GM18951 (cell line): Measurements from ENCODE around the gene MYCBP2.

Source experiments
- POLR2A ChIP-seq: IDR thresholded peaks from 4 replicates; pipeline ENCODE4 v1.6.1; 2011; ENCODE audit warnings: mild to moderate bottlenecking; ENCODE audit not compliant: insufficient read length, insufficient read depth; ENCODE audit errors: extremely low read depth
- in situ Hi-C: fragments of 300-500 bp; cut with MboI; formaldehyde crosslinking; loops from one replicate; pipeline ENCODE4 v1.12.0; 2022; ENCODE audit warnings: low sequenced_read_pairs, mixed read lengths, inconsistent platforms; ENCODE audit not compliant: unreplicated experiment

The MYCBP2 gene

DNA sequence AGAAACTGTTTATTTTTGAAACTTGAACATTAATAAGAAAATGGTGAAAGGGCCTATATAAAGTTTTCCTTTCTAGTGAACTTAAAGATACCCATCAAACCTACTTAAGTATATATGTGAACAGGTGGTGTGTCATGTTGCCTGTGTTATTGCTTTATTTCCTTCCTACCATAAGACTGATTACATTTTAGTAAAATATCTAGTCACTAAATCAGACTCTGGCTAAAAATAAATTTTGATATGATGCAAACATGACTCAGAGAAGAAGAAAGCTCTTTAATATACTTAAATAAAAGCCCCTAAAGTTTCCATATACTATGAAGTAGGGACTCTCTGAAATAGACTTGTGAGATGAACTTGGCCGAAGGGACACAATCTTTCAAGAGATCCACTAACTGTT, 264.8 kb downstream of the MYCBP2 start:
- TF ChIP-seq POLR2A = no peak
- in situ Hi-C loops = no loop called here

DNA sequence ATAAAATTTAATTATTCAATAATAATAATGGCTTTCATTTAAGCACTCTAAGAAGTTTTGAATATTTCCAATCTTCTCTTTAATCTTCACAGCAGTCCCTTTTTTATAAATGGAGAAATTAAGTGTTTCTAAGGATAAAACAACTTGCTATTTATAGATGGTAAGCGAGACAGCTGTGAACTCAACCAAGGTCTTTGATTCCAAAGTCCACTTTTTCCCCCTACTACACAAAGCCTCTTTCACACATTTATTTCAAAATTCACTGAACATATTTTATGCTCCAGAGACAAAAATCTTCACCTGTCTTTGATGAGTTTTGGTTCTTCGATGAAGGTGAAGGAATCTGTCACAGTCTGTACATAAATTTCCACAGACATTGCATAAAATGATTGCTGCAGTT, 265.5 kb downstream of the MYCBP2 start:
- in situ Hi-C loops = no loop called here
- TF ChIP-seq POLR2A = no peak

DNA sequence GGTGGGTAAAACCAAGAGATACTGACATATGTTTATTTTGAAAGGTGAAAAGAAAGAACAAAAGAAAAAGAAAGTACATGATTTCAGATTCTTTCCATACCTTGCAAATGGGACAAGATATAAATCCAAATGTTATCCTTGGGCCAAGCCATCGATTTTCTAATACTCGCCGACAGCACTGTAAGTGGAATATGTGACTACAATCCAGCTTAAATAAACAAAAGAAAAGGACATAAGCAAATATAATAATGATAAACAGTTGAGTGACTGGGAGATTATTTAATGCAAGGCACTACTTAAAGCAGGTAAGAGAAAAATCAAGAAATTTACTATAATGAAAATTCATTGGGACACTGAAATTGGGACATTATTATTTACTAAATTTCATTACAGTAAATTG, 270.0 kb downstream of the MYCBP2 start:
- in situ Hi-C loops = no loop called here
- no peak for TF ChIP-seq POLR2A

DNA sequence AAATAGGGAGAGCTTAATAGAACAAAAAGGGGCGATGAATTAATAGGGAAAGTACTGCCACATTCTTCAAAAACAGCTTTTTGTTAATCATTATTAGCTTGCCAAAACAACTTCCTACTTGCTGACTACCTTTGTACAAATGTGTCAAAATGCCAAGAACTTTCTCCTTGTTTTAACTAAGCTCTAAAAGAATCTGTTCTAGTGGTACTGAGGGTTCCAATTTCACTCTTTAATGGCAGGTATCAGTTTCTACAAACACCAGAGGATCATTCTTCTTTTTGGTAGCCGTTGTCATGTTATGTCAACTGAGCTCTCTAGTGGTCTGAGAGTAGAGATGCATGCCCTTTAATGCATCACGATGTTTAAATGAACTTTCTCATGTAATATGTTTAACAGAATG, 270.5 kb downstream of the MYCBP2 start:
- in situ Hi-C loops = no loop called here
- TF ChIP-seq POLR2A = no peak

DNA sequence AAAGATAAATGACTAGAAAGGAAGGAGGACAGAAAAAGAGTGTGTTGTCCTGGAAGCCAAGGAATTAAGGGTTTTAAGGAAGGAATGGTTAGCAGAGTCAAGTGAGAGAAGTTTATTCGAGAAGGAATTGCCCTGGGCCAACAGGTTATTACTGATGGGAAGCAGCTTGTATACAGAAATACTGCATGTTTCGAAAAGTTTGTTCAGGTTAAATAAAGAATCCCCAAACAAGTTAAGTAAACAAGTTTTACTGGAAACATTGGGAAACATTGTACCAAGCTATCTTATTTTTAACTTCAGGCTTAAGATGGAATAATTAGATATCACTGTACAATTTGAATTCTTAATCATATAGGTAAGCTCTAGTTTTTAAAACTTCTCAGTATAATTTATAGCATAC, 271.7 kb downstream of the MYCBP2 start:
- no peak for TF ChIP-seq POLR2A
- in situ Hi-C loops = no loop called here

DNA sequence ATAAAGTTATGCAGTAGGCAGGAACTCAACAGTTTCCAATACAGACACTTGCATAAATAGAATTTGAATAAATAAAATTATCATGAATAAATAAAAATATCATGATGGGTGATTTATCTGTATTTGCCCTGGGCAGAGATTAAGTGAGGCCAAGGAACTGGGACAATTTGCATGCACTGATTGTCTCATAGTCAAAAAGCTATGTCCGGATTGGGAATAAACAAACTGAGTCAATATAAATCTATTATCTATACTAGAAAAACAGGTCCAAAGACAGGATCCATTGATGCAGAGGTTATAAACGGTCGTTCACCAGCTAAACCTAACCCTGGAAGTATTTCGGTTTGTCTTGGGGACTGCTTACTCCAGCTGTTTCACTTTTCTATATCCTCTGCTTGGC, 273.7 kb downstream of the MYCBP2 start:
- in situ Hi-C loops = no loop called here
- TF ChIP-seq POLR2A = no peak

DNA sequence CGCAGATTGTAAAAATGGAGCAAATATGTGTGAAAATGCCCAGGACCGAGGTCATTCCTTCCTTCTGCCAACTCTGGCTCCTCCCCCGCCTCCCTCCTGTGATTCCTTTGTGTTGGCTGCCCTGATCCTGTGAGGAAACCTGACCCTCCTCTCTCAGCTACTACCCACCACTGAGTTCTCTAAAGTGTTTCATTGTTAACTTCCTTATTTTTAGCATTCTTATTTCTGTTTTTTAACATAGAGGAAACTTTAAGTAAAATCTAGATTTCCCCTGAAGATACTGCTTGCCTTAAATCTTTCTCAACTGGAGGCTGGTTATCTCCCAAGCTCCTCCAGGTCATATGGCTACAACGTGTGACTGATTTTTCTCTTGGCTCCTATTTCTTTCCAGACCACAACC, 278.2 kb downstream of the MYCBP2 start:
- TF ChIP-seq POLR2A = no peak
- in situ Hi-C loops = no loop called here

DNA sequence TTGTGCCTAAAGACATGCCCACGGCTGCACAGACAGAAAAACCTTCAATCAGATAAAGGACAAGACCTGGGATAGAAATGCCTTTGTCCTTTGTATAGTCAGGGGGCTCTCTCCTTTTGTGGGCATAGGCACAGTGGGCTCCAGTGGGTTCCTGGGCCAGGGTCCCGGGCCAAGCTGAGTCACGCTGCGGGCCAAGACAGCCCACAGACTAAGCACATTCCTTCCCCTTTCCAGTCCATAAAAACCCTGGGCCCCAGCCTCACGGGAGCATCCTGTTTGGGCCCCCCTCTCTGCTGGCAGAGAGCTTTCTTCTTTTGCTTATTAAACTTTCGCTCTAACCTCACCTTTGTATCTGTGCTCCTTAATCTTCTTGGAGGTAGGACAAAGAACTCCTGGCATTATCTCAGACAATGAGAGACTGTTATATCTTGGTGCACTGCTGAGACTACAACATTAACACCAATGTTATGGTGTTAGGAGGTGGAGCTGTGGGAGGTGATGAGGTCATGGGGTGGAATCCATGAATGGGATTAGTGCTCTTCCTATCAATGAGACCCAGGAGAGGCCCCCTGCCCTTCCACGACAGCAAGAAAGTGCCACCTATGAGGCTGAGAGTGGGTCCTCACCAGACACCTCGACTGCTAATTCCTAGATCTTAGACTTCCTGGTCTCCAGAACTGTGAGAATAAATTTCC, 279.1 kb downstream of the MYCBP2 start:
- in situ Hi-C loops = no loop called here
- TF ChIP-seq POLR2A = no peak

DNA sequence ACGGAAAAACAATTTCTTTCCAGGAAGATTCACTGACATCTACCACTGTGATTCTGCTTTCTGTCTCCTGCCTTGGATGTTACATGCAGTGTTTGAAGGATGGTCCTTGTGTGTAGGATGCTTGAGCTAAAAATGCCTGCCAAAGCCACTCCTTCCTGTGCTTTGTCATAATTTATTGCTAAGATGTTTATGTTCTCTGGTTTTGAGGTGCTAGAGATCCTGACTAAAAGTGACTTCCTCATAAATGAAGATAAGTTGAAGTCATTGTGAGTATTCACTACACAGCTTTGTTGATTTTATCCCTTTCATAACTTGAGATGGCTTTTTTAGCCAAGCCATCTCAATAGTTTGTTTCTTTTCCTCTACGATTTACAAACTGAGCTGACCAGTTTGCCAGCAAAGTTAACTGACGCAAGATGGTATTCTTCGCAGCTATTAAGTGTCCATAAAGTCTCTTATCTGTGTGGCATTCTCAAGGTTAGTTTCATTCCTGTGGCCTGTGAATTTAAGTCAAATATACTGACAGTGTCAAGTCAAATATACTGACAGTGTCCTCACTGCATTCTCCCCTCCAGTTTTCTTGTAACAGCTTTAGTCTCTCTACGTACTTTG, 284.2 kb downstream of the MYCBP2 start:
- no peak for TF ChIP-seq POLR2A
- in situ Hi-C loops = no loop called here

DNA sequence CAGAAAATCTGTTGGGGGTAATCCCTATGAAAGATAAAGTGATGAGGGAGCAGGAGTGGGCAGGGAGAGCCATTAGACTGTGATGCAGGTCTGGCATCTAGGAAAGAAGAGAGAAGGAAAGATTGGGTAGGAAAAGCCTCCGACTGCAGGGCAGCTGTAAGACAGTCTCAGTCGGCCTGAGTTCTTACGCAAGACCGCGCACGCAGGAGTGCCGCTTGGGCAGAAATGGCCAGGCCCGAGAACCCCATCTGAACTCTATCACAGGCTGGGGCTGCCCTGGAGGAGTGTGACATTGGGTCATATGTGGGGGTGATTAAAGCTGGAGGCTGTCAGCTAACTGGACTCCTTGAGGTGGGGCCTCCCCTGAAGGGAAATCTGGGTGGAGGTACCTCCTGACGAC, 286.1 kb downstream of the MYCBP2 start:
- TF ChIP-seq POLR2A = no peak
- in situ Hi-C loops = no loop called here

DNA sequence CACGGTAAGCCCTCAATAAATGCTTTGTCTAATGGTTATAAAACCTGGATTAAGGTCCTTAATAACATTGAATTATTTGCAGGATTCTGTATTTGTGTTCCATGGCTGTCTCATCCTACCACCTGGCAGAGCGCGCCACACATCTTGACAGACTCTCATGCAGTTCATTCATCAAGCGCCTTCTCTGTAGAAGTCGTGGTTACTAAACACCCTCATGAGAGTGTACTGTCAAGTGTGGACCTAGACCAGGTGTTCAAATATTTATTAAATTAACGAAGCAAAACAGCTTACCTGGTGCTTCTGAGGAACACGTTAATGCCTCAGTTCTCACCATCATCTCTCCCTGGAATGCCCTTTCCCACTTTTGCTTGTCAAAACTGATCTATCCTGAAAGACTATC, 286.8 kb downstream of the MYCBP2 start:
- no peak for TF ChIP-seq POLR2A
- in situ Hi-C loops = no loop called here

DNA sequence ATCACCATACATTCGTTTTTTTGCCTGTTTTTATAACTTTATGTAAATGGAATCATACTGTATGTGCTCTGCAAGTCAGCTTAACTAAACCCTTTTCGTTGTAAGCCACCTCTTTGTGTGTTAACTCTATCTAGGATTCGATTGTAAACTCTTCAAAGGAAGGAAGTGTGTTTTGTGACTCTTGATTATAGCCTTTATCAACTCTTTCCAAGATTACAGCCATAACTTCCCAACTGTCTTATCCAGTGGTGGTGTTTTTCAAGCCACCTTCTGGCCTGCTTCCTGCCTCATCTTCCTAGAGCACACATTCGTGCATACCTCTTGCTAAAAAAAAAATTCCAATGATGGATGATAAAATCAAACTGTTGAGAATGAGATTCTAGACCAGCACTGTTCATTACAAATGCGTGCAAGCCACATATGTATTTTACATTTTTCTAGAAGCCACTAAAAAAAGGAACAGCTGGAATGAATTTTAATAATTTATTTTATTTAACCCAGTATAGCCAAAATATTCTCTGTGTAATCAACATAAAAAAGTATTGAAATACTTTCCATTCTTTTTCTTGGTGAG, 287.9 kb downstream of the MYCBP2 start:
- in situ Hi-C loops = no loop called here
- TF ChIP-seq POLR2A = no peak

DNA sequence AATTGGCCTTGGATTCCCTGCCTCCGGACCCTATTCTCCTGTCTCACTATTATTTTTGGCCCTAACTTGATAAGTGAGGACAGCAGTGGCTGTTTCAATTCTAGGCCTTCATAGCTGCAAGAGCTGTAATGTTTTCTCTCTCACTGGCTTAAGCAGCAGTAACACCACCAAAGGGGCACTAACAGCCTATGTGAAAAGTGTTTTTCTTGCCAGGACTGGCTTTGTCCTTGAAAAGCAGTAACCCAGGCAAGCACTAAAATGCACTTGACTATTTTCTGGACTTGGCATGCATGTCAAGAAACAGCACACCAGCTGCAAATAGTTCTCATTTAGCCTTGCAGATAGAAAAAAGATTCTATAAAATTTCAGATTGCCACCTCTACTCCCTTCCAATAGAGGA, 290.6 kb downstream of the MYCBP2 start:
- in situ Hi-C loops = no loop called here
- no peak for TF ChIP-seq POLR2A

DNA sequence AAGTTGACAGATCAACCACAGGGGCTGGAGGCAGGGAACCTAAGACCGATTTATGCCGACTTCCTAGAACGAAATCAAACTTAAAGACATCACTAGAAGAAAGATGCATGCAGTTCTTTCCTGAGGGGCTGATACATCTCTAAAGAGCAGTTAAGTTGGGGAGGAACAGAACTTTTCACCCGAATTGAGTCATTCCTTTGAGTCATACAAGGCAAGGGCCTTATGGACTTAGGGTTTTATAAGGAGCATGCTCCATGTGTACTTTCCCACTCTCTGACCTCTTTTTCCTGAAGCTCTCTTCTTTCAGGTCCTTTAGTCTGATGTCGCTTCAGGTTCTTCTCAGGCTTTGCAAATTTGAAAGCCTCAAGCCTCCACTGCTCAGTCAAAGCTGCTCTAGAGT, 292.0 kb downstream of the MYCBP2 start:
- in situ Hi-C loops = no loop called here
- TF ChIP-seq POLR2A = no peak

DNA sequence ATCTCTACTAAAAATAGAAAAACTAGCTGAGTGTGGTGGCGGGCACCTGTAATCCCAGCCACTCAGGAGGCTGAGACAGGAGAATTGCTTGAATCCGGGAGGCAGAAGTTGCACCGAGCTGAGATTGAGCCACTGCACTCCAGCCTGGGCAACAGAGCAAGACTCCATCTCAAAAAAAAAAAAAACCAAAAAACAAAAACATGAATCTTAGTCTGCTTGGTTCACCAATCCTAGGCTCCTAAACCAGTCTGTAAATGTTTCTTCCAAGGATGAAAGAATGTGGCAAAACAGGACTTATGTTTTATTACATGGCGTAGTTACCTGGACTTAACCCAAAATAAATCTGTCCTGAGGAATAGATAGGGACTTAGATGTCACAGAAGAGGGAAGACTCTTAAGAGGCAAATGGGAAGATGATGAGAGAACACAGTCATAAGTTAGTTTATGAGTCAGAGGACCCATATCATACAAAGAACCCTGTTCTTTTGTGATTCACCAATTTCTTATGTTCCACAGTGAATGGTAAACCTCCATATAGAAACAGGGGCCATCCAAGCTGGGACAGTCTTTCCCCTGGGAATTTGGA, 293.1 kb downstream of the MYCBP2 start:
- no peak for TF ChIP-seq POLR2A
- in situ Hi-C loops = no loop called here
